HG02852 (cell line): ENCODE measurements around the gene APOBR.
"Not testable (repeated sequence)": the region's sequence is repeated elsewhere in the genome, so short reads cannot be mapped to it uniquely, and the experiment has no call there.

ENCODE experiments used
- ATAC-seq: cut with Tn5 transposase; IDR thresholded peaks from one replicate; pipeline ENCODE4 v1.9.1; 2021; ENCODE audit warnings: mild to moderate bottlenecking, moderate library complexity; ENCODE audit not compliant: unreplicated experiment

APOBR gene

DNA sequence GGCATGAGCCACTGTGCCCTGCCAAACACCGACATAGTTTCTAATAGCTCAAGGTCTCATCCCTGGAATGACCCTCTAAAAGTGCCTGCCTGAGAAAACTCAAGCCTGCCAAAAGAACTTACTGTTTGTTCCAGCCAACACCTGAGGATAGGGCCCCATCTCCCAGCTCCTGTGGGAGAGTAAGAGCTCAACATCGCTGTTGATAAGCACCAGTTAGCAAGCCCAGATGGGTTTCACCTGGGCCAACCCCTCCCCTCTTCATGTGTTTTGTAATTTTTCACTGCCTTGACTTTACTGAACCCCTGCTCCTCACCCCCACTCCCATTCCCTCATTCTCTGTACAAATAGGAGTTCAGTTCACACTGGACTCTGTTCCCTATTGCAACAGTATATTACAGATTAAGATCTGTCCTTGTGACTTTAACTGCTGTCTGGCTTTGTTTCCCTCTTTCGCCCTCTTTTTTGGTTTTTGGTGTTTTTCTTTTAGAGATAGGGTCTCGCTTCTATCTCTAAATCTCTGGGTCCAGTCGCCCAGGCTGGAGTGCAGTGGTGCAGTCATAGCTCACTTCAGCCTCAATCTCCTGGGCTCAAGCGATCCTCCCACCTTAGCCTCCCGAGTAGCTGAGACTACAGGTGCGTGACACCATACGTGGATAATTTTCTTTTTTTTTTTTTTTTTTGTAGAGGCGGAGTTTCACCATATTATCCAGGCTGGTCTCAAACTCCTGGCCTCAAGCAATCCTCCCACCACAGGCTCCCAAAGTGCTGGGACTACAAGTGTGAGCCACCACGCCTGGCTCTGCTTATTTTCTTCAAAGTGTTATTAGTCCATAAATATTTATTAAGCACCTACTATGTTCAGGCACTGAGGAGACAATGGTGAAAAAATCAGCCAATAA is 32.0 kb downstream of the APOBR start:
- ATAC-seq, result no peak

DNA sequence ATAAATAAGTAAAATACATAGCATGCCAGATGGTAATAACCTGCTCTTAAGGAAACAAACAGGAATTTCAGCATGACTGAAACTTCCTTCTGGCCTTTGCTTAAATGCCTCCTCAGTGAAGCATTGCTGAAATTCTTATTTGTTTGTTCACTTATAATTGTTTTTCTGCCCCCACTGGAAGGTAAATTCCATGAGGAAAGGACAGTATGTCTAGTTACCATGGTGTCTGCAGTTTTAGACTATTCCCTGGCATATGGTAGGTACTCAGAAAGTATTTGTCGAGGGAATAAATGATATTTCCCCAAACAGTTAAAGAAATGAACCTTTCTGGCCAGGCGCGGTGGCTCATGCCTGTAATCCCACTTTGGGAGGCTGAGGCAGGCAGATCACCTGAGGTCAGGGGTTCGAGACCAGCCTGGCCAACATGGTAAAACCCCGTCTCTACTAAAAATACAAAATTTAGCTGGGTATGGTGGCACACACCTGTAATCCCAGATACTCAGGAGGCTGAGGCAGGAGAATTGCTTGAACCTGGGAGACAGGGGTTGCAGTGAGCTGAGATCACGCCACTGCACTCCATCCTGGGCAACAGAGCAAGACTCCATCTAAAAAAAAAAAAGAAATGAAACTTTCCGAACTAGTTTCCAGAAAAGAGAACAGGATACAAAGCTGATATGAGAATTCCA is 32.8 kb downstream of the APOBR start:
- not testable (repeated sequence) for ATAC-seq

GRCh38 chr16:28527985-28528384 is 33.5 kb downstream of the APOBR start:
- no peak for ATAC-seq

DNA sequence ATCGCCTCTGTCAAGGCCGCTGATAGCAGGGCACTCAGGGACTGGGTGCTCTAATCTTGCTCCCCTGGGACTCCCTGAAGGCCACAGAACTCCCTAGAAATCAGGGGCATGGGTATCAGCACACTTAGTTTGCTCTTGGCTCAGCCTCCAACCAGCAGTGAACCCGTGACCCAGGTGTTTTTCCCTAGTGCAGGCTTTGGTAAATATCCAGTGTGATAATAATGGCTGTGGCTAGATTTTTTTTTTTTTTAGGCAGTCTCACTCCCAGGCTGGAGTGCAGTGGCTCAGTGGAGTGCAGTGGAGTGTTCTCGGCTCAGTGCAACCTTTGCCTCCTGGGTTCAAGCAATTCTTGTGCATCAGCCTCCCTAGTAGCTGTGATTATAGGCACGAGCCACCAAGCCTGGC is 34.0 kb downstream of the APOBR start:
- no peak for ATAC-seq

GRCh38 chr16:28529124-28529523 is 34.7 kb downstream of the APOBR start:
- no peak for ATAC-seq

DNA sequence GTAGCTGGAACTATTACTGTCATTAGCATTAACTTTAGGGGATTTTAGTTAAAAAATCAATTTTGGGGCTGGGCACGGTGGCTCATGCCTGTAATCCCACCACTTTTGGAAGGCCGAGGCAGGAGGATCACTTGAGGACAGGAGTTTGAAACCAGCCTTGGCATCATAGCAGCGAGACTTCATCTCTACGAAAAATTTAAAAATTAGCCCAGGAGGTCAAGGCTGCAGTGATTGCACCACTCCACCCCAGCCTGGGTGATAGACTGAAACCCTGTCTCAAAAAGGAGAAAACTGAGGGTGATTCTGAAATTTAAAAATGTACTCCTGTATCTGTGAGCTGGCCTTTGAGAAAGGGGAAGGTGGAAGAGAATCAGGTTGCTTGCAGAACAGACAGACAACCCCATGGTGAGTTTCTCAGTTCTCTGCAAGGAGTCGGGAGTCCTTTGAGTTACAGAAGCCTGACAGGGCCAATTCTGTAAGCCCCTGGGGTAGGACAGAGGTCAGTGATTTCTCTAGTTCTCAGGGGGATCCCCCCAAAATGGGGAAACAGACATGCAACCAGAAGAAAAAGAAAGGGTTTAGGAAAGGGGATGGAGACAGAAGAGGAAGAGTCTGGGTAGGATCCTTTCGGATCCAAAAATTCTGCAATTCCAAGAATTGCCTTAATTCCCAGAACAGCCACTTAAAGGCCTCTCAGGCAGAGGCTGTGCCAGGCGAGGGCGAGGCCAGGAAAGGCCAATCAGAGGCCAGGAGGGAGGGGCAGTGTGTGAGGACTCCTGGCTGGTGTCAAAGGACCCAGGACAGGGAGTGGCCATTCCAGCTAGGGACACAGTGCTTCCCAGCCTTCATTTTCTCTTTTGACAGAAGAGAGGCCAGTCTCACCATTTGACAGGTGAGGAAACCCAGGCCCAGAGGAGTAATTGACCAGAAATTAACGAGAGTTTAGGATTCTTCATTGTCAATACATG is 37.6 kb downstream of the APOBR start:
- ATAC-seq, result no peak

GRCh38 chr16:28532940-28533647 is 38.7 kb downstream of the APOBR start:
- ATAC-seq, result no peak

DNA sequence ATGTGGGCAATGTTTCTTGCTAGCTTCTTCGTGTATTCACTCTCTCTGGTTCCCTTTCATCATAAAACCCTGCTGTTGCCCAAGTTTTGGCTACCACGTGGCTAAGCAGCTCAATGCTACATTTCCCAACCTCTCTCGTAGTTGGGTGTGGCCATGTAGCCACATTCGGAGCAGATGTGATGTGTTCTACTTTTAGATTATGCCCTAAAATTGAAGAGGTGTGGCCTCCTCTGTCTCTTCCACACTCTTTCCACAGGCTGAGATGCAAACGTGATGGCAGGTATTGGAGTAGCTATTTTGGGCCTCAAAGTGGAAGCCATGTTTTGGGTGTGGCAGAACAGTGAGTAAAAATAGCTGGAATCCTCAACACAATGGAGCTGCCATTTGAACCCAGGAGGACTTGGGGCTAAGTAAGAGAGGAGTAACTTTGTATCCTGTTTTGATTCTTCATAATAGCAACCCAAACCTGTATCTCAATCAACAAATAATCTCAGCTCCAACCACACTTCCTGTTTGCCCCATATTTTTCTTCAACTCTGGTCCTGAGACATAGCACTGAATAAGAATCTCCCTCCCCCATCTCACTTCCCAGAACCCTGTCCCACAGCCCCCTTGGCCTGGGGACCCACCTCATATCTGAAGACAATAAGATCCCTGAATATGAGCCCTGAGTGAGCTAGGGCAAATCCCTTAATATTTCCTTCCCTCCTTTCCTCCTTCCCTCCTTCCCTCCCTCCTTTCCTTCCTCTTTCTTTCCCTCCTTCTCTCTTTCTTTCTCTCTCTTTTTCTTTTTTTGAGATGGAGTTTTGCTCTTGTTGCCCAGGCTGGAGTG is 40.3 kb downstream of the APOBR start:
- no peak for ATAC-seq

DNA sequence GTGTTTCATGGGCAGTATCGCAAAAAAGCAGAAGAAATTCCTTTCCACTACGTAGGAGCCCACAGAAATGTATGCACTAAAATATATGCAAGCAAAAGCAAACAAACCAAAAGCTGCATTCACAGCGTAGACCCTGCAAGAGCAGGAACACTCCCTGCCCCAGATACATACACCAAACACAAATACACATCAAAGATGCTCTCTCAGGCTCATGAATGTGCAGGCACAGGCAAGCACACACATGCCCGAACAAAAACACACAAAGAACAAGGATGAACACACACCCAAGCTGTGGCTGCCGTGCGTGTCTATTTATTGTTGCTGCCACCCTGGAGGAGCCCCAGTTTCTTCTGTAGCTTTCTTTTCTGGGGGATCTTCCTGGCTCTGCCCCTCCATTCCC is 42.6 kb downstream of the APOBR start:
- no peak for ATAC-seq

DNA sequence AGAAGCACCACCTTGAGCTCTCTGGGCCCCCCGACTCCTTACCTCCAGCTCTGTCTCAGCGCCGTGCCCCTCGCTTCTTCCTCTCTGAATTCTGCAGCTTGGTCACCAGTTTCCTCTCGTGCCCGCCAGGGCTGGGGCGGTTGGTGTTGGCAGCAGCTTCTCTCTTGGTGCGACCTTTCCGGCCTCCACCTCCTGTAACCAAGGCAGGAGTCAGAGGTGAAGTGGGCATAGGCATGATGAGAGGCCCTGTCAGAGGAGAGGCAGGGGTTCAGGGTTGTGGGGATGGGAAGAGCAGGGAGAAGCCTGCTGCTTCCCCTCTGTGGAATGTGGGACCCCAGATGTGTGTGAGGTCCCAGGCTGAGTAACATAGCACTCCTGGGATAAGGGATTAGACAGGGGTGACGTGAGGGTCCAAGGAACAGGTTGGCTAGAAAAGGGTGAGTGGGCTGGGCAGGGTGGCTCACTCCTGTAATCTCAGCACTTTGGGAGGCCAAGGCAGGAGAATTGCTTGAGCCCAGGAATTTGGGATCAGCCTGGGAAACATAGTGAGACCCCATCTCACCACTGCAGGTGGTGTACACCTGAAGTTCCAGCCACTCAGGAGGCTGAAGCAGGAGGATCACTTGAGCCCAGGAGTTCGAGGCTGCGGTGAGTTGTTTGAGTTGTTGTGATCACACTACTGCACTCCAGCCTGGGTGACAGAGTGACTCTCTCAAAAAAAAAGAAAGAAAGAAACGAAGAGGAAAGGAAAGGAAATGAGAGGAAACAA is 43.7 kb downstream of the APOBR start:
- no peak for ATAC-seq

DNA sequence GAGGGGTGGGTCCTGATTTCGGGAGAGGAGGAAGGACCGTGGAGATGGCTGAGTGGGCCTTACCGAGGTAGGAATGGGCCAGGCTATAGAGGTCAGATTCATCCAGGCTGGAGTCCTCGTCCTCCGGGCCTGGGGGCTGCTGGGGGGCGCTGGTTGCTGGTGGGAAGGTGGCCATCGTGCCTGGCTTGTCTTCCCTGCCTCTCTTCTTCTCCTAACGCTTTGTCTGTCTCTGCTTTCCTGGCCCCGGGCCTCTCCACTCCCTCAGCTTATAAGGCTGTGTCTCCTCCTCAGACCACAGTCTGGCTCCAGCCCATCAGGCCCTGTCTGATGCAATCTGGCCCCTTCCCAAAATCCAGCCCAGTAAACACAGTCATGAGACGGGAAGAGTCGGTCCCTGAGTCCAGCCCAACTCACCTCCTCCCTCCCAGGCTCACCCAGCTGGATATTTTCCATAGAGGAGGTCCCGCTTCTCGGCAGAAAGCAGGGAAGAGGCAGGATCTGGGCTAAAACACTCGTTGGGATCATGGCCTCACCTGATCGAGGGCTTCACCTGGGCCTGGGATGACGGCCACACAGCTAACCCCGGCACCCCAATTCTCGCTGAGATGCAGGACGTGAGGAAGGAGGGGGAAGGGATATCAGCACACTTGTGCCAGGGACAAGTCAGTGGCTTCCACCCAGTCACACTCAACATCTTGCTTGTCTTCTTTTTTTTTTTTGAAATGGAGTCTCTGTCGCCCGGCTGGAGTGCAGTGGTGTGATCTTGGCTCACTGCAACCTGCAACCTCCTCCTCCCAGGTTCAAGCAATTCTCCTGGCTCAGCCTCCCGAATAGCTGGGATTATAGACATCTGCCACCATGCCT is 44.5 kb downstream of the APOBR start, which contains the start of gene NUPR1:
TSS of gene NUPR1 (minus strand) at position 242 of the 864 bp plus-strand sequence. CDS start at position 175, 67 bp downstream.
- no peak for ATAC-seq

DNA sequence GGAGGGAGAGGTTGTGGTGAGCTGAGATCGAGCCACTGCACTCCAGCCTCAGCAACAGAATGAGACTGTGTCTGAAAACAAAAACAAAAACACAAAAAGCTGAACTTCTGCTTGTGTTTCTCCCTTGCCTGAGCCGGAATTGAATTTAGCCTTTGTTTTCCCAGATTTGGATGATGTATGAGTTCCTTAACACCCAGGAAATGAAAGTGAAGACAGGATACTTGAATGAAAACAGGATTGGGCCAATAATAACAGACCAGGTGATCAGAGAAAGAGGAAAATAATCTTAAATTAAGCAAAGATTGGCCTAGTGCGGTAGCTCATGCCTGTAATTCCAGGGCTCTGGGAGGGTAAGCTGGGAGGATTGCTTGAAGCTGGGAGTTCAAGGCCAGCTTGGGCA is 45.9 kb downstream of the APOBR start:
- no peak for ATAC-seq

GRCh38 chr16:28542646-28543045 is 48.2 kb downstream of the APOBR start:
- ATAC-seq, result no peak

GRCh38 chr16:28543072-28543471 is 48.6 kb downstream of the APOBR start:
- ATAC-seq, result no peak

DNA sequence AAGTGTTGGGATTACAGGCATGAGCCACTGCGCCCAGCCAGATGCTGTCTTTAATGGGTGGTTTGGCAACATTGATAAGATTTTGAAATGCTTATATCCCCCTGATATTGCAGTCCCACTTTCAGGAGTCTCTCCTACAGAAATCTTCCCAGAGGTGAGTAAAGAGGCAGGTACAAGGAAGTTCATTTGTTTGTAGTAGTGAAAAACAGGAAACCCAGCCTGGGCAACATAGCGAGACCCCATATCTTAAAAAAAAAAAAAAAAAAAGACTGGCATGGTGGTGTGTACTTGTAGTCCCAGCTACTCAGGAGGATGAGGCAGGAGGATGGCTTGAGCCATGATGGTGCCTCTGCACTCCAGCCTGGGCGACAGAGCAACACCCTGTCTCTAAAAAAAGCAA is 50.6 kb downstream of the APOBR start:
- no peak for ATAC-seq

DNA sequence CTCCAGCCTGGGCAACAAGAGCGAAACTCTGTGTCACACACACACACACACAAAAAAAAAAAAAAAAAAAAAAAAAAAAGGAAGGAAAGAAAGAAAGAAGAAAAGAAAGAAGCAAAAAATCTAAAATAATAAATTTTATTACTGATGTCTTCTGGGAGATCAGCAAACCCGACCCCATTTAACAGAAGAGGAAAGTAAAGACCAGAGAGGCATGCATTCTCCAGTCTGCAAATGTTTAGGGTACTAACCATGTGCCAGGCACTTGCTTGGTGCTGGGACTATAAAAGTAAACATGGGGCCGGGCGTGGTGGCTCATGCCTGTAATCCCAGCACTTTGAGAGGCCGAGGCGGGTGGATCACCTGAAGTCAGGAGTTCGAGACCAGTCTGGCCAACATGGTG is 51.5 kb downstream of the APOBR start:
- not testable (repeated sequence) for ATAC-seq

DNA sequence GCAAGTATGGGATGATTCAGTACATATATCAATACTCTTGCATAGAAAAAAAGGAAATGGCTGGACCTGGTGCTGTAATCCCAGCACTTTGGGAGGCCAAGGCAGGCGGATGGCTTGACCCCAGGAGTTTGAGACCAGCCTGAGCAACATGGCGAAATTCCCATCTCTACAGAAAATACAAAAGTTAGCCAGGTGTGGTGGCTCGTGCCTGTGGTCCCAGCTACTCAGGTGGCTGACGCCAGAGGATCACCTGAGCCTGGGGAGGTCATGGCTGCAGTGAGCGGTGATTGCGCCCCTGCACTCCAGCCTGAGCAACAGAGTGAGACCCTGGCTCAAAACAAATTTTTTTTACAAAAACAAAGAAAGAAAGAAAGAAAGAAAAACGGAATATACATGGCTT is 52.2 kb downstream of the APOBR start:
- ATAC-seq, result no peak

GRCh38 chr16:28548306-28548802 is 53.9 kb downstream of the APOBR start:
- no peak for ATAC-seq
